ENCODE data around the gene DPH2.

DPH2 gene, protein sequence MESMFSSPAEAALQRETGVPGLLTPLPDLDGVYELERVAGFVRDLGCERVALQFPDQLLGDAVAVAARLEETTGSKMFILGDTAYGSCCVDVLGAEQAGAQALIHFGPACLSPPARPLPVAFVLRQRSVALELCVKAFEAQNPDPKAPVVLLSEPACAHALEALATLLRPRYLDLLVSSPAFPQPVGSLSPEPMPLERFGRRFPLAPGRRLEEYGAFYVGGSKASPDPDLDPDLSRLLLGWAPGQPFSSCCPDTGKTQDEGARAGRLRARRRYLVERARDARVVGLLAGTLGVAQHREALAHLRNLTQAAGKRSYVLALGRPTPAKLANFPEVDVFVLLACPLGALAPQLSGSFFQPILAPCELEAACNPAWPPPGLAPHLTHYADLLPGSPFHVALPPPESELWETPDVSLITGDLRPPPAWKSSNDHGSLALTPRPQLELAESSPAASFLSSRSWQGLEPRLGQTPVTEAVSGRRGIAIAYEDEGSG

DNA sequence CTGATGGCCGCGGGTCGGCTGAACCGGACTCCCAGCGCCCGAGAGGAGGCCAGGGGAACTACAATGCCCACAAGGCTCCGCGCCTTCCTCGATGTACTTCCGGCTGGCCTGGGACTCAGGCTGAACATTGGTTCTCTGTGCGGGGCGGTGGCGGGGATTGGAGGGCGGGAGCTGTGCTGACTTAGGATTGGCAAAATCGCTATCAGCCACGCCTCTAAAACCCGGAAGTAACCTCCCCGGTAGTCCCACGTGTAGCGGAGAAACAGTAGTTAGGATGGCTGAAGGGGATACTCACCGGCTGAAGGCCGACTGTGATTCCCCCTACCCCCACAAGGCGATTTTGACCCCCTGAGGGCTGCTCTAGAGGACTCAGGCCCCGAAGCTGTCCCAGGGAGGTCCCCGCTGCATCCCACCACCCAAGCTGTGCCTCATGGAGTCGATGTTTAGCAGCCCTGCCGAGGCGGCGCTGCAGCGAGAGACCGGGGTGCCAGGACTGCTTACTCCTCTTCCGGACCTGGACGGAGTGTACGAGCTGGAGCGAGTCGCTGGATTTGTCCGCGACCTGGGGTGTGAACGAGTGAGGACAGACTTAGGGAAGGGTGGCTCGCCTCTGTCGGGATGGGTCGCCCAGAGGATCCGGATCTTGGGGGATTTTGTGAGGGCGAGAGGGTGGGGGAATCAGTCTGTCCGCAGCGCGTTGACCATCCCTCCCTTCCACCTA, at the start of gene DPH2:
Gene DPH2 (plus strand): TSS at position 265 of the 721 bp plus-strand sequence. CDS start 166 bp downstream, at position 431.
- peak; percentile 94 for DNase-seq (ENCODE audit: low read depth)

DNA sequence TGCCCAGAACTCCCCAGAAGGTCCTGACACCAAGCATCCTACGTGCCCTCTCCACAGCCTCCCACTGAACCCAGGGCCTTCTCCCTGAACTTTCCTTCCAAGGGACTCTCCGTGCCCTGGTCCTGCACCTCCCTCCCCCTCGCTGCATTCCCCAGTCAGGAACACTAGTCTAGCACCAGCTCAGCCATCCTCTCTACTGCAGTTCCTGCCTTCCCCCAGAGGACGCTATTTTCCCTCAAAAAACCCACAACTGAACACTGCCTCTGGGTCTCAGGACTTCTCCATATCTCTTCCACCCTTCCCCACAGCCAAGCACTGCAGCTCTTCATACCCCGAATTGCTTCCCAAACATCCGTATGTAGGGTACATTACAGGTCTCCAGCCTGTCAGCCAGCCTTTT, 48.8 kb upstream of the DPH2 start:
- DNase-seq (ENCODE audit: low read depth): no peak

DNA sequence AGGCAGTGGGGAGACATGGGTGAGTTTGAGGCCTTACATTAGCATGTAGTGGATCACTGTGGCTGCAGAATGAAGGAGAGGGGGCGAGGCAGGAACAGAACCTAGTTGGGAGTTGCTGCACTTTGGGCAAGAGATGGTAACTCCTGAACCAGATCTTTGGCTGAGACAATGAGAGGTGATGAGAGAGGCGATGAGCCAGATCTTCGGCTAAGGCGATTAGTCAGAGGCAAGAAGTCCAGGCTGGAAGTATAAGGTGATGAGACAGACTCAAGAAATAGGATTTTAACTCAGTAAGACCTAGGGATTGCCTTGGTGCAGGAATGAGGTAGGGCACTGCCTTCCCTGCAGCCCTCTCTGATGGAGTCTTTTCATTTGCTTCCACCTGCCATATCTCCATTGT, 45.3 kb upstream of the DPH2 start:
- no peak for DNase-seq (ENCODE audit: low read depth)

DNA sequence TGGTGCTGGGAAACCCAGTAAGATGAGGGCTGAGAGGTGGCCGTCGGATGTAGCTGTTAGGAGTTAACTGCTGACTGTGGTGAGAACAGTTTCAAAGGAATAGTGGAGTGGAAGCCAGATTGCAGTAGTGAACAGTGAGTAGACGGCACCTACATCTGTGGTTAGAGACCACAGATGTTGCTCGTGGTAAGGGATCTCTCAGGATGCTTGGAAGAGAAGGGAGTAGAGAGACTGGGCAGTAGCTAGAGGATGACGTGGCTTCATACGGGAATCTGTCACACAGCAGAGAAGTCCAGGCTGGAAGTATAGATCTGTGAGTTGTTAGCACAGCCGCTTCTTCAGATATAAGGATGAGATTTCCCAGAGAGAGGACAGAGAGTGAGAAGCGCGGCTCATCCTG, 44.0 kb upstream of the DPH2 start:
- DNase-seq (ENCODE audit: low read depth): no peak

DNA sequence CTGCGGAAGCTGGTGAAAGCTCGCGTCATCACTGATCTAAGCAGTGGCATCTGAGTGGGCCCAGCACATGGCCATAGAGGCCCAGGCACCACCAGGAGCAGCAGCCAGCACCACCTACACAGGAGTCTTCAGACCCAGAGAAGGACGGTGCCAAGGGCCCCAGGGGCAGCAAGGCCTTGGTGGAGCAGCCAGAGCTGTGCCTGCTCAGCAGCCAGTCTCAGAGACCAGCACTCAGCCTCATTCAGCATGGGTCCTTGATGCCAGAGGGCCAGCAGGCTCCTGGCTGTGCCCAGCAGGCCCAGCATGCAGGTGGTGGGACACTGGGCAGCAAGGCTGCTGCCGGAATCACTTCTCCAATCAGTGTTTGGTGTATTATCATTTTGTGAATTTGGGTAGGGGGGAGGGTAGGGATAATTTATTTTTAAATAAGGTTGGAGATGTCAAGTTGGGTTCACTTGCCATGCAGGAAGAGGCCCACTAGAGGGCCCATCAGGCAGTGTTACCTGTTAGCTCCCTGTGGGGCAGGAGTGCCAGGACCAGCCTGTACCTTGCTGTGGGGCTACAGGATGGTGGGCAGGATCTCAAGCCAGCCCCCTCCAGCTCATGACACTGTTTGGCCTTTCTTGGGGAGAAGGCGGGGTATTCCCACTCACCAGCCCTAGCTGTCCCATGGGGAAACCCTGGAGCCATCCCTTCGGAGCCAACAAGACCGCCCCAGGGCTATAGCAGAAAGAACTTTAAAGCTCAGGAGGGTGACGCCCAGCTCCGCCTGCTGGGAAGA, 39.5 kb upstream of the DPH2 start:
- no peak for DNase-seq (ENCODE audit: low read depth)

DNA sequence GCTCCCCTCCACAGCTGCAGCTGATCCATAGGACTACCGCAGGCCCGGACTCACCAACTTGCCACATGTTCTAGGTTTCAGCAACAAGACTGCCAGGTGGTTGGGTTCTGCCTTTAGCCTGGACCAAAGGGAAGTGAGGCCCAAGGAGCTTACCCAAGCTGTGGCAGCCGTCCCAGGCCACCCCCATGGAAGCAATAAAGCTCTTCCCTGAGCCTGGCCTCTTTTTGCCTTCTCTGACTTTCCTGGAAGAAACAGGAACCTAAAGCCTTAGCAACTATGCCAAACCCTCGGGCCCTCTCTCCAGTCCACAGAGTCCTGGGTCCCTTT, 38.9 kb upstream of the DPH2 start:
- no peak for DNase-seq (ENCODE audit: low read depth)

DNA sequence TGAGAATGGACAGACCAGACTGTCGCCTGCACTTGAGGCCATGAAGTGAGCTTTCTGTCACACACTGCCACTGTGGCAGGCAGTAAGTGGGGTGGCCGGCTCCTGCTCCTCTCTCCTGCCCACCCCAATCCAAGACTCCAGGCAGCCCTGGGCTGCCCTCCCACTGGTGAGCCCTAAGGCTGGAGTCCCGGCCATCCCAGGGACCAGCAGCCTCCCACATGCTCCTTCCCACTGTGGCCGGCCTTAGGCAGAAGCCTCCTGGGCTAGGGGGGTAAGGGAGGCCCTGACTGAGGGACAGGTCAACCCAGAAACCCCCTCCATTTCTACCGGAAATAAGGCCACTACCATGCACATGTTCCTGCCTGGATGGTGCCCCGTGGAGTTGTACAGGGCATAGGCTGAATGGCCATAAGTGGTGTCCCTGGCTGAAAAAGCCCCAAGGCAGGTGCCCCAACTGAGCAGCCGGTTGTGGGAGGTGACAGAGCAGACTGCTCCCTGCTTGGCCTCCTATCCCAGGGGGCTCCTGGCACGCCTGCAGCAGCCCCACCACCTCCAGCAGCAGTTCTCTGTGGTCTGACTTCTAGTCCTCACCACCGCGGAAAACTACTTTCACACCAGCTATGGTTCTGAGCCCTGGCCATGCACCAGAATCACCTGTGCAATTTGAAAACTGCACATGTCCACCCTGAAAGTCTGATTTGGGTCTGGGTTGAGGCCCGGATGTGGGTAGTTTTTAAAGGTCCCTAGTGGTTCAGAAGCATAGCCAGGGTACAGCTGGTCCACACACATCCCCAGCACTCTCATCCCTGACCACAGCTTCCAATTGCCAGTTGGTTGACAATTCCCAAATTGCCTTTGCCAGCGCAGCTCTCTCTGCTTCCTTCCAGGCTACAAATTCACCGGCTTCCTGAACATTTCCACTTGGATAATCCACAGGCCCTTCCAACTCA, 37.8 kb upstream of the DPH2 start:
- no peak for DNase-seq (ENCODE audit: low read depth)

DNA sequence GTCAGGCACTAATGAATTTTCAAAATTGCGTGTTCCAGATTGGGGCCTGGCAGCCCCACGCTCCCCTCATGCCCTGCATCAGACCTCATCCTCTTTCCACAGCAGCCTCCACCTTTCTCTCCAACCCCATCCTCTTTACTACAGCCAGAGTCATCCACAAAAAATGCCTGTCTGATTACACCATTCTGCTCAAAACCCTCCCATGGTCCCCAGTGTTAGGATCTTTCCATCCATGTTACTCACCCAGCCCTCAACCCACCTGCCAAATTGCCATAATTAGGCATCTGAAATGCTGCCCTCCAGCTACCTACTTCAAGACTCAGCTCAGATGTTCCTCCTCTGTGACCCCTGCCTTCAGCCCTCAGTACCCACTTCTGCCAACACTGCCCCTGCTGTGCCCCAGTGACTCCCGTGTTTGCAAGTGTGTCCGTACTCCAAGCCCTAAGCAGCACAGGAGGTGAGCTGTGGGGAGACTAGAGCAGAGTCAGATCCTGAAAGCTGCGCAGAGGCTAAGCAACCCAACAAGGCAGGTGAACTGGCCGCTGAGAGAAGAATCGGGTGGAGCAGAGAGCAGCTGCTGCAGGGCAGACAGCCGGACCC, 36.9 kb upstream of the DPH2 start:
- no peak for DNase-seq (ENCODE audit: low read depth)

DNA sequence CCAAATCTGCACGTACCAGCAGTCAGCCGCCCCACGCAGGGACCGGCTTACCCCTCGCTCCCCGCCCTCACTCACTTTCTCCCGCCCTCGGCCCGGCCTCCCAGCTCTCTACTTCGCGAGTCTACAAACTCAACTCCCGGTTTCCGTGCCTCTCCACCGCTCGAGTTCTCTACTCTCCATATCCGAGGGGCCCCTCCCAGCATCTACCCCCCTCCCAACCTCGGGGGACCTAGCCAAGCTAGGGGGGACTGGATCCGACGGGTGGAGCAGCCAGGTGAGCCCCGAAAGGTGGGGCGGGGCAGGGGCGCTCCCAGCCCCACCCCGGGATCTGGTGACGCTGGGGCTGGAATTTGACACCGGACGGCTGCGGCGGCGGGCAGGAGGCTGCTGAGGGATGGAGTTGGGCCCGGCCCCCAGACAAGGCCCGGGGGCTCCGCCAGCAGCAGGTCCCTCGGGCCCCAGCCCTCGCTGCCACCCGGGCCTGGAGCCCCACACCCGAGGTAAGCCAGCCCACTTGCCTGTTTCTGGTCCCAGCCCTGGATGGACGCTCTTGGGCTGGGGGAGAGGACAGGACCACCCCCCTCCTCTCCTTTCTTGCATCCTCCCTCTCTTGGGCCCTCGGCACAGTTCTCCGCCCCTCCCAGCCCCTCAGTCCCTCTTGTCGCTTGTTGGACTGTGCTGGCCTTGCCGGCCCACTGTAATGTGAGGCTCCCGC, 36.3 kb upstream of the DPH2 start, which contains the start of gene ARTN:
Gene ARTN (plus strand): TSS at position 416 of the 715 bp plus-strand sequence. CDS start 1,856 bp downstream, outside the sequence.
- no peak for DNase-seq (ENCODE audit: low read depth)

DNA sequence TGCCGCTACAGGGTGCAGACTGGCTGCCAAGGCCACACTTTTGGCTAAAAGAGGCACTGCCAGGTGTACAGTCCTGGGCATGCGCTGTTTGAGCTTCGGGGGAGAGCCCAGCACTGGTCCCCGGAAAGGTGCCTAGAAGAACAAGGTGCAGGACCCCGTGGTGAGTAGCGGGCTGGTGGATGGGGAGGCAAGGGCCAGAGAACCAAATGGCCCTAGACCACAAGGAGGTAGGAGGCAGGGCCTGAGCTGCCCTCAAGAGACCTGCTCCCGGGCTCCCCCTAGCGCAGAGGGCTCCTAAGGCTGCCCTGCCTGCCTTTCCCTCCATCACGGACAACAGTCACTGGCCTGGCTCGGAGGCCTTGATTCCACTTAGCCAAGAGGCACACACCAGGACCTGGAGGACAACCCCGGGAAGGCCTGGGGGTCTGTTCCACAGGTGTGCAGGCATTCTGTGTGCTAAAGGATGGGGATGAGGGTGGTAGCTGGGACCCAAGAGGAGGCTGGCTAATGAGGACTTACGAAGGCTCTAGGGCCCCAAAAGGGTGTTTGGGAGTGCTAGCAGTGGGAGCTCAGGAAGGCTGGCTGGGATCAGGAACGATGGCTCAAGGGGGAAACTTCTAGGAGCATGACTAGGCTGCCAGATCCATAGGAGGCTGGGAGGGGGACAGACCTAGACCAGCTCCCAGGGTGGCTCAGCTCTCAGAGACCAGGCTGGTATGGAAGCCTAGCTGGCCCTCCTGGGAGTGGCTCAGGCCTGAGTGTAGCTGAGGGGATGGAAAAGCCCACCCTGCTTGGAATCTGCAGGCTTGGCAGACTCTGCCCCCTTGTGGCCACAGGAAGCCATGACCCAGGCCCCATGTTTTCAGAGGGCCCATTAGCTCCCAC, 35.5 kb upstream of the DPH2 start:
- DNase-seq (ENCODE audit: low read depth): peak; percentile 38

DNA sequence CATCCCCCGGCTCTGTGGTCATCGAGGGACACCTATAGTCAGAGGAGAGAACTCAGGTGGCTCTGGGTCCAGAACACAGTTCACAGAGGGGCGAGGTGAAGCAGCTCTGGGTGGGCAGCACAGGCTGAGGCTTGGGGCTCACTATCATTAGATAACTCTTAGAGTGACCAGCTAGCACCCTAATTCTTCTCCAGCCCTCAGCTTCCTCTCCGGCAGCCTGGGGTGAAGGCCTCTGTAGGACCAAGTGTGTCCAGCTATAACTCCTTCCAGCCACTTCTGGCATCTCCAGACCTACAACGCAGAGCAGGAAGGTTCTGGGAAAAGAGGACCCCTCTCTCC, 34.9 kb upstream of the DPH2 start:
- no peak for DNase-seq (ENCODE audit: low read depth)

DNA sequence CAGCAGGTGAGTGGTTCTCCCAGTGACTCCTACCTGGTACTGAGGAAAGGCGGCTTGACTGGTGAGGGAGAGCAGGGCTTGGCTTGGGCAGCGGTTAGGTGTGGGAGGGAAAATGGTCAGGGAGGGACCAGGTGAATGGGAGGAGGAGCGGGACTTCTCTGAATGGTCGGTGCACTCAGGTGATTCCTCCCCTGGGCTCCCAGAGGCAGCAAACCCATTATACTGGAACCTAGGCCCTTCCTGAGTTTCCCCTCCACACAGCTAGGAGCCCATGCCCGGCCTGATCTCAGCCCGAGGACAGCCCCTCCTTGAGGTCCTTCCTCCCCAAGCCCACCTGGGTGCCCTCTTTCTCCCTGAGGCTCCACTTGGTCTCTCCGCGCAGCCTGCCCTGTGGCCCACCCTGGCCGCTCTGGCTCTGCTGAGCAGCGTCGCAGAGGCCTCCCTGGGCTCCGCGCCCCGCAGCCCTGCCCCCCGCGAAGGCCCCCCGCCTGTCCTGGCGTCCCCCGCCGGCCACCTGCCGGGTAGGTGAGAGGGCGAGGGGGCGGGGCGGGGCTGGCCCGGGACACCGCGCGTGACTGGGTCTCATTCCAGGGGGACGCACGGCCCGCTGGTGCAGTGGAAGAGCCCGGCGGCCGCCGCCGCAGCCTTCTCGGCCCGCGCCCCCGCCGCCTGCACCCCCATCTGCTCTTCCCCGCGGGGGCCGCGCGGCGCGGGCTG, 33.9 kb upstream of the DPH2 start:
- no peak for DNase-seq (ENCODE audit: low read depth)

DNA sequence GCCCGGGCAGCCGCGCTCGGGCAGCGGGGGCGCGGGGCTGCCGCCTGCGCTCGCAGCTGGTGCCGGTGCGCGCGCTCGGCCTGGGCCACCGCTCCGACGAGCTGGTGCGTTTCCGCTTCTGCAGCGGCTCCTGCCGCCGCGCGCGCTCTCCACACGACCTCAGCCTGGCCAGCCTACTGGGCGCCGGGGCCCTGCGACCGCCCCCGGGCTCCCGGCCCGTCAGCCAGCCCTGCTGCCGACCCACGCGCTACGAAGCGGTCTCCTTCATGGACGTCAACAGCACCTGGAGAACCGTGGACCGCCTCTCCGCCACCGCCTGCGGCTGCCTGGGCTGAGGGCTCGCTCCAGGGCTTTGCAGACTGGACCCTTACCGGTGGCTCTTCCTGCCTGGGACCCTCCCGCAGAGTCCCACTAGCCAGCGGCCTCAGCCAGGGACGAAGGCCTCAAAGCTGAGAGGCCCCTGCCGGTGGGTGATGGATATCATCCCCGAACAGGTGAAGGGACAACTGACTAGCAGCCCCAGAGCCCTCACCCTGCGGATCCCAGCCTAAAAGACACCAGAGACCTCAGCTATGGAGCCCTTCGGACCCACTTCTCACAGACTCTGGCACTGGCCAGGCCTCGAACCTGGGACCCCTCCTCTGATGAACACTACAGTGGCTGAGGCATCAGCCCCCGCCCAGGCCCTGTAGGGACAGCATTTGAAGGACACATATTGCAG, 33.2 kb upstream of the DPH2 start:
- DNase-seq (ENCODE audit: low read depth): no peak

DNA sequence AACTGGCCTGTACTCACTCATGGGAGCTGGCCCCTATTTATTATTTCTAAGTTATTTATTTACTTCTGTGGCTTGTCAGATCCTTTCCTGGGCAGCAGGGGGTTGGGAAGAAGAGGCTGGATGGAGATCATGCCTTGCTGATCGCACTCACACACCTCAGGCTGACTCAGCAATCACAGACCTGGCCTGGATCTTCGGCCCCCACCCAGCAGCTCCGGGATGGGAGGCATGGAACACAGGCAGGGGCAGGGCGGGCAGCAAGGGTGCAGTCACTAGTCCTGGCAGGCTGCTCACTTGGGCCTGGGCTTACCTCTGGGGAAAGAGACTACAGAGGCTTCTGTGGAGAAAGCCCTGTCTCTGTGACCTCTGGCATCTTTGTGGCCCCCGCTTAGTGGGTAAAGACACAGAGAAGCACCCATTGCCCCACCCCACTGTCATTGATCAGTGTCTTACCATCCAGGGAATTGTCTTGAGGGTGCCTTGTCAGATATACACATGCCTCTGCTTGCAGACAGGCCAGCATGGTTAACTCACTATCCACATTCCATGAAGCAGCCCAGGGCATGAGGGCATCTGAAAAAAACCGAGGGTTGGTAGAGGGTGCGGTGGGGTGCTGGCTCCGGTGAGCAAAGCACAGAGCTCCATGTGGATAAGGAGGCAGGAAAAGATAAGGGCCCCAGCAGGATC, 32.5 kb upstream of the DPH2 start:
- DNase-seq (ENCODE audit: low read depth): no peak

DNA sequence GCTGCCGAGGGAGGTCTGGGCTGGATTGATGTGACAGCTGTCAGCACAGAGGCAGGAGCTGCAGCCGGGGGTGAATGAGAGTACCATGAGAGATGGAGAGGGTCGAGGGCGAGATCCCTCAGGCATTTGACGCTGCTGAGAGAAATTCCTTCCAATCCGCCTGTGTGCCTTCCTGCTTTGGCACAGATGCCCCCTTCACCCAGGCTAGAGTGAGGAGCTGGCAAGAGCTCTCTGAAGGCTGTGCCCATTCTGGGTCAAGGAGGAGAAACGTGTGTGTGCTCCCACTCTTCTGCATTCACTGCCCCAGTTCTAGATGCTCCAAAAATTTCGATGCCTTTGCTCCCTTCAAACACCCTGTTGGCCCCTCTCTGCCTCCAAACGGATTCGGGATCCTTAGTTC, 31.4 kb upstream of the DPH2 start:
- DNase-seq (ENCODE audit: low read depth): no peak

DNA sequence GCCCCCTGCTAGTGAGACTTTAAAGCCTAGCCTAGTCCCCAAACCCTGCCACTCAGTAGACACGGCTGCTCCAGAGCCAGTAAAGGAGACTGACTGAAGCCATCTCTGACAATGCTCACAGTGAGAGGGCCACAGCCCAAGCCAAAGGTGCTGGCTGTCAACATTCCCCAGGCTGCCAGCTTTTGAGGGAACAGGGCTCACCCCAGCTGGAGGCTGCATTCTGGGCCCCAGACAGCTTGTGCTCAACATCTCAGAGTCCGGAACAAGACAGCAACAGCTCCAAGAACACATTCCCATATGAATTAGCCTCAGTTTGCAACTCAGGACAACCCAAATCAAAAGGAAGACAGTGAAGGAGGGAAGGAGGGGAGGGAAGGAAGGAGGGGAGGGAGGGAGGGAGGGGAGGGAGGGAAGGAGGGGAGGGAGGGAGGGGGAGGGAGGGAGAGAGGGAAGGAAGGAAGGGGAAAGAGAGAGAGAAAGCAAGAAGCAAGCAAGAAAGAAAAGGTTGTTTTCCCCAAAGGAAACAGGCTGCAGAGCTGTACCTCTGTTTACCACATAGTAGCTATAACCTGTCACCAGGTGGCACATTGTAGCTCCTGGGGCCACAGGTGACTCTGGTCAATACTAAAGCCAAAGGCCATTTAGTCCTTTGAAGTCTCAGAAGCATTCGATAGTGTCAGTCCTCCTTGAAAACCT, 30.8 kb upstream of the DPH2 start:
- no peak for DNase-seq (ENCODE audit: low read depth)

DNA sequence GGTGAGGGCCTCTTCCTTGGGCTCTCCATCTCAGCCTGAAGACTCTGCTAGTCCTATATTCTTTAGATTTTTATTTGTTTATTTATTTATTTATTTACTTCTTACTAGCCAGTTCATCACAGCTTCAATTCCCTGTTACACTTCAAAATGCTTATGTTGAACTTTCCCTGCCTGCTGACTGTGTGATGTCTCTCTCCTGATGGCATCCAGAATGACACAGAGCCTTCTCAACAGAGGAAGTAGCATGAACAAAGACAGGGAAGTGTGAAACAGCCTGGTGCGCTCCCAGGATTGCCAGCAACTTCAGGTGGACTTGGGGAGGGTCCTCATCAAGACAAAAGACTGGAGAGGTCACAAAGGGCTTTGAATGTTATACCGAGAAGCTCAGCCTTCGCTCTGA, 27.4 kb upstream of the DPH2 start:
- no peak for DNase-seq (ENCODE audit: low read depth)

Data from stimulated activated CD8-positive, alpha-beta memory T cell treated with anti-CD3 and anti-CD28 coated beads, Interleukin-4, amount 100 ng/mL, for 24 hours (primary cell).